GM23338 (cell line): ENCODE measurements around the gene TTLL5. TPM values are rescaled to one million over a fixed set of nuclear protein-coding genes. Genes with fewer than 3 reads are reported as not detected.
A peak's percentile ranks its signal among the peaks of the same experiment; 100 is the strongest.

Experiments
- ATAC-seq: fragments of 200-7000 bp; cut with Tn5 transposase; 3 replicates; pipeline ENCODE4 v1.9.1; 2020
- DNase-seq: peaks from one replicate; pipeline ENCODE4 v3.0.0-alpha.2; 2015; ENCODE audit warnings: low spot score
- H2AFZ ChIP-seq: fragments of 200-600 bp; sonication (generic); 2 replicates; pipeline ENCODE4 v1.8.0; 2016; ENCODE audit warnings: antibody characterized with exemption, mild to moderate bottlenecking, moderate library complexity
- H3F3A ChIP-seq: fragments of 200-600 bp; sonication (generic); replicated peaks from 2 replicates; pipeline ENCODE4 v1.8.0; 2017; ENCODE audit warnings: antibody characterized with exemption, mixed run types, low read depth
- H3K27ac ChIP-seq: fragments of 200-600 bp; sonication (generic); 2 replicates; pipeline ENCODE4 v1.6.1; 2016; ENCODE audit warnings: low read depth
- H3K27me3 ChIP-seq: fragments of 200-600 bp; sonication (generic); 2 replicates; pipeline ENCODE4 v1.8.0; 2016; ENCODE audit warnings: mild to moderate bottlenecking, mixed run types, moderate library complexity; ENCODE audit not compliant: insufficient read depth
- H3K36me3 ChIP-seq: fragments of 200-600 bp; sonication (generic); 2 replicates; pipeline ENCODE4 v1.8.0; 2016; ENCODE audit warnings: mild to moderate bottlenecking; ENCODE audit not compliant: insufficient read depth
- H3K4me1 ChIP-seq: fragments of 200-600 bp; sonication (generic); 2 replicates; pipeline ENCODE4 v1.8.0; 2016; ENCODE audit warnings: mild to moderate bottlenecking, moderate library complexity; ENCODE audit not compliant: insufficient read depth
- H3K4me2 ChIP-seq: fragments of 200-600 bp; sonication (generic); 2 replicates; pipeline ENCODE4 v1.7.1; 2017; ENCODE audit warnings: mixed run types
- H3K4me3 ChIP-seq: fragments of 200-600 bp; sonication (generic); 2 replicates; pipeline ENCODE4 v1.6.1; 2016; ENCODE audit warnings: mixed run types
- H3K79me2 ChIP-seq: fragments of 200-600 bp; sonication (generic); replicated peaks from 2 replicates; pipeline ENCODE4 v1.8.0; 2017; ENCODE audit warnings: mild to moderate bottlenecking; ENCODE audit not compliant: insufficient read depth
- H3K9me2 ChIP-seq: fragments of 200-600 bp; sonication (generic); 2 replicates; pipeline ENCODE4 v1.8.0; 2017; ENCODE audit not compliant: insufficient read depth
- H4K20me1 ChIP-seq: fragments of 200-600 bp; sonication (generic); replicated peaks from 2 replicates; pipeline ENCODE4 v1.8.0; 2017; ENCODE audit warnings: mild to moderate bottlenecking; ENCODE audit not compliant: insufficient read depth
- H3K27ac Mint-ChIP-seq: 2 replicates; pipeline ENCODE4 v1.8.0; 2020; ENCODE audit warnings: inconsistent platforms, mild to moderate bottlenecking, moderate library complexity, mixed read lengths
- H3K27me3 Mint-ChIP-seq: 3 replicates; pipeline ENCODE4 v1.8.0; 2022; ENCODE audit warnings: low read depth, mild to moderate bottlenecking, moderate library complexity, mixed read lengths, inconsistent platforms; ENCODE audit not compliant: insufficient read depth, poor library complexity
- H3K36me3 Mint-ChIP-seq: 3 replicates; pipeline ENCODE4 v1.8.0; 2021; ENCODE audit warnings: low read depth, mild to moderate bottlenecking, inconsistent platforms, moderate library complexity, mixed read lengths
- H3K4me1 Mint-ChIP-seq: 3 replicates; pipeline ENCODE4 v1.8.0; 2020; ENCODE audit warnings: mild to moderate bottlenecking, inconsistent platforms, mixed read lengths
- H3K4me3 Mint-ChIP-seq: 3 replicates; pipeline ENCODE4 v1.8.0; 2021; ENCODE audit warnings: moderate library complexity, mild to moderate bottlenecking, inconsistent platforms, mixed read lengths
- H3K9me3 Mint-ChIP-seq: 3 replicates; pipeline ENCODE4 v1.8.0; 2020; ENCODE audit warnings: moderate library complexity, mild to moderate bottlenecking, inconsistent platforms, mixed read lengths
- CREB1 ChIP-seq: fragments of 250-450 bp; sonication (Bioruptor Pico); IDR thresholded peaks from 2 replicates; pipeline ENCODE4 v1.5.0; 2020; ENCODE audit warnings: low read depth, mild to moderate bottlenecking, moderate library complexity
- CTCF ChIP-seq, 2 experiments: fragments of 200-600 bp in 1 of 2; sonication (generic) in 1 of 2; conservative IDR thresholded peaks; 2 replicates each; pipeline versions ENCODE4 v1.5.1 to v1.6.1; 2016 to 2017; ENCODE audit warnings: antibody characterized with exemption in 2 of 2, low read depth in 2 of 2, mild to moderate bottlenecking in 2 of 2, moderate library complexity in 1 of 2
- EZH2 ChIP-seq: fragments of 200-600 bp; sonication (generic); IDR thresholded peaks from one replicate; pipeline ENCODE4 v1.8.0; 2017; ENCODE audit warnings: antibody characterized with exemption, mild to moderate bottlenecking, low read depth; ENCODE audit not compliant: unreplicated experiment
- NANOG ChIP-seq: IDR thresholded peaks from 2 replicates; pipeline ENCODE4 v1.6.1; 2016; ENCODE audit warnings: antibody characterized with exemption, borderline replicate concordance
- REST ChIP-seq: IDR thresholded peaks from one replicate; pipeline ENCODE4 v1.6.1; 2018; ENCODE audit warnings: antibody characterized with exemption; ENCODE audit not compliant: unreplicated experiment
- ZNF462 ChIP-seq: fragments of 250-450 bp; sonication (Bioruptor Pico); IDR thresholded peaks from 2 replicates; pipeline ENCODE4 v1.5.0; 2020; ENCODE audit warnings: mild to moderate bottlenecking, moderate library complexity
- polyA plus RNA-seq: library from polyadenylated mRNA; unstranded; fragments of >200 nt; fragmentation: Nextera tagmentation; extraction: Ambion mirVana; gene quantifications from 2 replicates; pipeline ENCODE4 v1.2.1, GENCODE V29; 2016
- total RNA-seq: library from RNA; depleted of rRNA; stranded (reverse); fragments of >200 nt; shearing (Covaris generic); gene quantifications from 2 replicates; pipeline ENCODE4 v1.2.3, GENCODE V29; 2014

Gene TTLL5
- total and polyA plus RNA-seq, 2 experiments from 2014 or later, result 33.5 to 35.4 TPM

GRCh38 chr14:75886636-75887348 lies 225.7 kb downstream of the TTLL5 start:
- H4K20me1 ChIP-seq, result peaks cover 3% of the 10 kb centered on the region; the same call in 1 of the 2 replicates
- H3K4me3 ChIP-seq, result no peak overlapping the region
- Mint-ChIP-seq H3K27me3 (peaks cover 6% of the 10 kb centered on the region), H3K27ac (no peak overlapping the region), H3K4me3 (no peak overlapping the region), H3K36me3 (peaks cover 3% of the 10 kb centered on the region; the same call in 2 of the 3 replicates), H3K9me3 (no peaks in the 10 kb centered on the region), H3K4me1 (peaks cover 17% of the 10 kb centered on the region)
- ATAC-seq (no peak; the same call in 2 of the 3 replicates), DNase-seq (no peak)
- no peaks in the 10 kb centered on the region for H3K79me2 ChIP-seq
- no peaks in the 10 kb centered on the region for H3F3A ChIP-seq
- no peak for TF ChIP-seq EZH2
- no peak for TF ChIP-seq NANOG
- TF ChIP-seq CREB1 (CRISPR knock-in tag), result no peak
- peak; percentile 14 for TF ChIP-seq REST
- TF ChIP-seq CTCF (conservative IDR thresholded peaks at IDR 0.05; ENCODE audit: low read depth in 2 of 2), result no peak
- TF ChIP-seq ZNF462 (CRISPR knock-in tag), result no peak
- peaks cover 3% of the 10 kb centered on the region; the same call in 1 of the 2 replicates for H3K4me1 ChIP-seq
- no peaks in the 10 kb centered on the region for H3K36me3 ChIP-seq
- H3K27ac ChIP-seq, result no peak overlapping the region
- no peak overlapping the region for H3K4me2 ChIP-seq
- H2AFZ ChIP-seq, result no peak overlapping the region
- H3K9me2 ChIP-seq, result no peaks in the 10 kb centered on the region
- no peaks in the 10 kb centered on the region for H3K27me3 ChIP-seq
